Measurements from ENCODE around the gene LETM1. TPM values are rescaled to one million over a fixed set of nuclear protein-coding genes. Genes with fewer than 3 reads are reported as not detected.
A peak's percentile ranks its signal among the peaks of the same experiment; 100 is the strongest.

The LETM1 gene
- polyA plus RNA-seq, 1 donor, result 27.4 TPM

DNA sequence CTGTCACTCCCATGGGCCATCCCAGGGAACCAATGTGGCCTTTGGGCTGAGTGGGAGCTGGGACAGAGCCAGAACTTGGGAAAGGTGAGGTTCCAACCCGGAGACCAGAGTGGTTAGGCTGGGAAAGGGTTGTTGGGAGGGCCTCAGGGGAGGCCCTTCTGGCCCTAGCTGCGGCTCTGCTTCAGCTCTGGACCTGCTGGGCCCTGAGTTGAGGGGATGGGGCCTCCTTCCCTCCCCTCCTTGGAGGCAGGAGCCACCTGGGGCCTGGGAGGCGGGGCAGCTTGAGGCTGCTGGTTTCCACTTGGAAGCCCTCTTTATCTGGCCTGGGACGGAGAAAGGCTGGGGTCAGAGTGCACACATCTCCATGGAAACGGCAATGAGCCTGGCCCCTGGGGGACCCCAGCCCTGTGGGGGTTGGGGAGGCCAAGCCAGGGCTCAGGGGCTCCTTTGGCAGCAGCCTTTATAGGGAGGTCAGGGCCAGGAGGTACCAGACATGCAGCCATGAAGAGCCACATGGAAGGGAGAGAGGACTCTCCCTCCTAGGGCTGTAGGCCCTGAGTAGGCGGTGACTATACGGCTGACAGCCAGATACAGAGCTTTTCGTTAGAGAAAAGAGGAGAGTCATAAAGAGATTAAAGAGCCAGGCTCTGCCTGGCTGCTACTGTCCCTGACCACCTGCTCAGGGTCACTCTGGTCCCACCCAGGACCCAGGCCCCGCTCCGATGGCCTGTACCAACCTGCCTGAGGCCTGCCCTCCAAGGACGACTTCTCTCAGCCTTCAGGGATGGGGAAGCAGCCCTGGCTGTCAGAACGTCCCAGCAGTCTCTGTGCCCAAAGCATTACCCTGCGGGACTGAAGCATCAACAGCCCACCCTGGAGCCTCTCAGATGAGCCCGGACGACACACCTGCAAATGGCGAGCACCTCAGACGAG, 8.4 kb upstream of the LETM1 start:
- 0% methylated on average over 1 of the region's 17 CpGs for WGBS (ENCODE audit: insufficient coverage, low lambda C conversion rate)
- Histone ChIP-seq H3K9me3 (ENCODE audit: control insufficient read depth, low read depth, low read length) (no peaks in the 10 kb centered on the region), H3K4me1 (ENCODE audit: control insufficient read depth, insufficient read depth, low read length) (peaks cover 65% of the 10 kb centered on the region), H3K4me3 (ENCODE audit: low read length) (no peak overlapping the region), H3K36me3 (ENCODE audit: control insufficient read depth, insufficient read depth, low read length) (no peaks in the 10 kb centered on the region), H3K27ac (ENCODE audit: low read length) (peak overlapping the region; percentile 83), H3K27me3 (ENCODE audit: control insufficient read depth, insufficient read depth, low read length) (no peaks in the 10 kb centered on the region)
- peak in 1 of 2 donors; percentile 83 for DNase-seq

DNA sequence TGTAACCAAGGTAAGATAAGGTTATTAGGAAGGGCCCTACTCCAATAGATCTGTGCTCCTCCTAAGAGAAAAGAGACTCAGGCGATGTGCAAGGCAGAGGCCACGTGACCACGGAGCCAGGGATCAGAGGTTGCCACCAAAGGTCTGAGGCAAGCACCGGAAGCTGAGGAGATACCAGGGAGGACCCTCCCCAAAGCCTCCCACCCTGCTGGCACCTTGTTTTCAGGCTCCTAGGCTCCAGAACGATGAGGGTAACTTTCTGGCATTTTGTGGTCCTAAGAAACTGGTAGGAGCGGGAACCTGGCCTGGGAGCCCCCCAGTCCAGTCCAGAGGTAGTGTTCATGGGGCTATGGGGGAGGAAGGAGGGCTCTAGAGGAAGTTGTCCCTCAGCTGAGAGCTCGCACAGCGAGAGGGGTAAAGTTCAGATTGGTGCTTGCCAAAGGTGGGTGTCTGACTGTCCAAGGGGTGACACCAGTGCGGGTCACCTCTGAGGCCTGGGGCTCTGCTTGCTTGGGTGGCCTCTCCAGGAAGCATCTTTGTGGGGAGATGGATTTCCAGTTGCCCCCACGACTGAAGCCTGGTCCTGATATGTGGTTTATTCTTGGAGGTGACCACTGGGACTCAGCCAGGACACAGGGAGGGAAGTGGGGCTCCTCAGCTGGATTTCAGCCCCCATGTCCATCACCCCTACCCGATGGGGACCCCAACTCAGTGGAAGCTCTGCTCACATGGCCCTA, 7.5 kb upstream of the LETM1 start:
- H3K9me3 ChIP-seq (ENCODE audit: control insufficient read depth, low read depth, low read length), result no peaks in the 10 kb centered on the region
- peak in 1 of 2 donors; percentile 63 for DNase-seq
- H3K27ac ChIP-seq (ENCODE audit: low read length), result peak overlapping the region; percentile 83
- H3K36me3 ChIP-seq (ENCODE audit: control insufficient read depth, insufficient read depth, low read length), result no peaks in the 10 kb centered on the region
- no peaks in the 10 kb centered on the region for H3K27me3 ChIP-seq (ENCODE audit: control insufficient read depth, insufficient read depth, low read length)
- no peak overlapping the region for H3K4me3 ChIP-seq (ENCODE audit: low read length)
- H3K4me1 ChIP-seq (ENCODE audit: control insufficient read depth, insufficient read depth, low read length), result peaks cover 56% of the 10 kb centered on the region
- no CpG with 5 or more reads among the region's 11 CpGs for WGBS (ENCODE audit: insufficient coverage, low lambda C conversion rate)

DNA sequence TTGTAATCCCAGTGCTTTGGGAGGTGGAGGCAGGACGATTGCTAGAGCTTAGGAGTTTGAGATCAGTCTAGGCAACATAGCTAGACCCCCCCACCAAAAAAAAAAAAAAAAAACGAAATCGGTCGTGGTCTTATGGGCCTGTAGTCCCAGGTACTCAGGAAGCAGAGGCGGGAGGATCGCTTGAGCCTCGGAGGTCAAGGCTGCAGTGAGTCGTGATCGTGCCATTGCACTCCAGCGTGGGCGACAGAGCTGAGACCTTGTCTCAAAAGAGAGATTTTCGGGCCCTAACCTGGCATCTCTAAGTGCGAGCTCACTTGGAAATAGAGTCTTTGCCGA, 7.0 kb upstream of the LETM1 start:
- peaks cover 56% of the 10 kb centered on the region for H3K4me1 ChIP-seq (ENCODE audit: control insufficient read depth, insufficient read depth, low read length)
- no peaks in the 10 kb centered on the region for H3K36me3 ChIP-seq (ENCODE audit: control insufficient read depth, insufficient read depth, low read length)
- H3K27me3 ChIP-seq (ENCODE audit: control insufficient read depth, insufficient read depth, low read length), result no peaks in the 10 kb centered on the region
- H3K27ac ChIP-seq (ENCODE audit: low read length), result peak overlapping the region; percentile 83
- DNase-seq, result peak in 1 of 2 donors; percentile 15
- no peaks in the 10 kb centered on the region for H3K9me3 ChIP-seq (ENCODE audit: control insufficient read depth, low read depth, low read length)
- WGBS (ENCODE audit: insufficient coverage, low lambda C conversion rate), result no CpG with 5 or more reads among the region's 14 CpGs
- H3K4me3 ChIP-seq (ENCODE audit: low read length), result no peak overlapping the region

DNA sequence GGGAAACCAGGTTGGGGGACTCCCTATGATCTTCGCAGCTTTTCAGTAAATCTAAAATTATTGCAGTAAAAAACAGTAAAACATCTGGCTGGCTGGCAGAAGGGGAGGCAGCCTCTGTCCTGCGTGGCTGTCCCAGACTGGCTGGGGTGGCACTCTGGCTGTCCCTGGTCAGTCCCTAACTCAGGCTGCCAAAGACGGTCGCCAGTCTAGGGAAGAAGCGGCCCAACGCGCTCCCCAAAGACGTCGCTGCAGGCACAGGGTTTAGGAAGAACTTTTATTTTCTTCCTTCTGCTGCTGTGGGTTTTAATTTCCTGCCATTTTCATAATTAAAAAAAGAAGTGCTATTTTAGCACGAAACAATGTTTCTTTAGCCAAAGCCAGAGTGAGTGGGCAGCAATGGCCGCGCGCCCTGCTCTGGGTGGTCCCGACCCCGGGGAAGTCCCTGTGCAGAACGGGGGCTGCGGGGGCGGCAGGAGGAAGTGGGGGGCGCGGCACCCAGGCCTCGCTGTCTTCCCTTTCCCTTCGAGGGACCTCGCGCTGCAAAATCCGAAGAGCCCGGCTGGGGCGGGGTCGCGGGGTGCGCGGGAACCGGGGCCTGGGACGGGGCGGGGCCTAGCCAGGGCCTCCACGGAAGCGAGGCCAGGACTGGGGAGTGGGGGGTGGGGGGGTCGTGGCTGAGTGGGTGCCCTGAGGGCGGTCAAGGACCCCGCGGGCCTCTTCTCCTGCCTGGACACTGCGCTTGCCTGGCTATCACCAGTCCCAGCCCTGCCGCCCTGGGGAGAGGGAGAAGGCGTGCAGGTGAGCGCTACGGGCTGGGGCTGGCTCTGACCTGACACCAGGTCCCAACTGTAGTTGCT, 6.3 kb upstream of the LETM1 start:
- peak in 1 of 2 donors; percentile 17 for DNase-seq
- peak overlapping the region; percentile 21 for H3K4me3 ChIP-seq (ENCODE audit: low read length)
- H3K36me3 ChIP-seq (ENCODE audit: control insufficient read depth, insufficient read depth, low read length), result no peaks in the 10 kb centered on the region
- WGBS (ENCODE audit: insufficient coverage, low lambda C conversion rate), result no CpG with 5 or more reads among the region's 45 CpGs
- H3K4me1 ChIP-seq (ENCODE audit: control insufficient read depth, insufficient read depth, low read length), result peaks cover 54% of the 10 kb centered on the region
- H3K27ac ChIP-seq (ENCODE audit: low read length), result no peak overlapping the region
- H3K27me3 ChIP-seq (ENCODE audit: control insufficient read depth, insufficient read depth, low read length), result no peaks in the 10 kb centered on the region
- no peaks in the 10 kb centered on the region for H3K9me3 ChIP-seq (ENCODE audit: control insufficient read depth, low read depth, low read length)

DNA sequence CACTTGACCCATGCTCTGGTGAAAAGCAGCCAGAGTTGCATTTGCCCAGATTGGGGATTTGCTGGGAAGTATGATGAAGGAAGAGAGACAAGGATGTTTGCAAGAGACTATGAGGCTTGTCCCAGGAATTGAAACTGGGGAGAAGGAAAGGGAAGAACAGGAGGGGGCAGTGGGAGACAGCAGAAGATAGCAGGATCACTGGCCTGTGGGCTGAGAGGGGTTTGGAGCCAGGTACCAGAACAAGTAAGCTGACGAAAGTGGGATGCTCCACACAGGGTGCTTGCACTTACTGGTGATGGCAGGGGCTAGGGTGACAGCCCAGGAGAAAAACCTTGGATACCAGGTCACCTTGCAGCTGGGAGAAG, 3.4 kb upstream of the LETM1 start:
- WGBS (ENCODE audit: insufficient coverage, low lambda C conversion rate), result no CpG with 5 or more reads among the region's 1 CpG
- no peak overlapping the region for H3K4me3 ChIP-seq (ENCODE audit: low read length)
- no peaks in the 10 kb centered on the region for H3K27me3 ChIP-seq (ENCODE audit: control insufficient read depth, insufficient read depth, low read length)
- no peak overlapping the region for H3K27ac ChIP-seq (ENCODE audit: low read length)
- no peaks in the 10 kb centered on the region for H3K9me3 ChIP-seq (ENCODE audit: control insufficient read depth, low read depth, low read length)
- H3K4me1 ChIP-seq (ENCODE audit: control insufficient read depth, insufficient read depth, low read length), result peaks cover 33% of the 10 kb centered on the region
- no peak for DNase-seq
- H3K36me3 ChIP-seq (ENCODE audit: control insufficient read depth, insufficient read depth, low read length), result no peaks in the 10 kb centered on the region

DNA sequence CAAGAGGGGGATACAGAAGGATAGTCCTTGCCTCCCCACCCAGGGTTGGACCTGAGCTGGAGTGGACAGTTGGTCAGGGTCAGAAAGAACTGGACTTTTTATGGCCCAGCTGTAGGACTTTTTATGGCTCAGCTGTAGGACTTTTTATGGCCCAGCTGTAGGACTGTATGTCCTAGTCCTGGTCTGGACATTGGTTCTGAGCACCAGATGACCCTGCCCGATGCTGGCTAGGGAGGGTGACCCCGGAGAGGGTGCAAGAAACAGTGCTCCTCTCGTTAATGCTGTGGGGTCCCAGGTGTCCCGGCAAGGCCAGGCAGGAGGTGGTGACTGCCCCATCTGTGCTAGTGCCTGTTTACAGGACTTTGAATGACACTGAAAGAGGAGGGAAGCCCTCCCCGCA, 2.0 kb upstream of the LETM1 start:
- peak in 1 of 2 donors; percentile 48 for DNase-seq
- Histone ChIP-seq H3K4me1 (ENCODE audit: control insufficient read depth, insufficient read depth, low read length) (peaks cover 22% of the 10 kb centered on the region), H3K27ac (ENCODE audit: low read length) (peak overlapping the region; percentile 81), H3K4me3 (ENCODE audit: low read length) (no peak overlapping the region), H3K9me3 (ENCODE audit: control insufficient read depth, low read depth, low read length) (no peaks in the 10 kb centered on the region), H3K27me3 (ENCODE audit: control insufficient read depth, insufficient read depth, low read length) (no peaks in the 10 kb centered on the region), H3K36me3 (ENCODE audit: control insufficient read depth, insufficient read depth, low read length) (no peaks in the 10 kb centered on the region)
- WGBS (ENCODE audit: insufficient coverage, low lambda C conversion rate), result no CpG with 5 or more reads among the region's 5 CpGs

DNA sequence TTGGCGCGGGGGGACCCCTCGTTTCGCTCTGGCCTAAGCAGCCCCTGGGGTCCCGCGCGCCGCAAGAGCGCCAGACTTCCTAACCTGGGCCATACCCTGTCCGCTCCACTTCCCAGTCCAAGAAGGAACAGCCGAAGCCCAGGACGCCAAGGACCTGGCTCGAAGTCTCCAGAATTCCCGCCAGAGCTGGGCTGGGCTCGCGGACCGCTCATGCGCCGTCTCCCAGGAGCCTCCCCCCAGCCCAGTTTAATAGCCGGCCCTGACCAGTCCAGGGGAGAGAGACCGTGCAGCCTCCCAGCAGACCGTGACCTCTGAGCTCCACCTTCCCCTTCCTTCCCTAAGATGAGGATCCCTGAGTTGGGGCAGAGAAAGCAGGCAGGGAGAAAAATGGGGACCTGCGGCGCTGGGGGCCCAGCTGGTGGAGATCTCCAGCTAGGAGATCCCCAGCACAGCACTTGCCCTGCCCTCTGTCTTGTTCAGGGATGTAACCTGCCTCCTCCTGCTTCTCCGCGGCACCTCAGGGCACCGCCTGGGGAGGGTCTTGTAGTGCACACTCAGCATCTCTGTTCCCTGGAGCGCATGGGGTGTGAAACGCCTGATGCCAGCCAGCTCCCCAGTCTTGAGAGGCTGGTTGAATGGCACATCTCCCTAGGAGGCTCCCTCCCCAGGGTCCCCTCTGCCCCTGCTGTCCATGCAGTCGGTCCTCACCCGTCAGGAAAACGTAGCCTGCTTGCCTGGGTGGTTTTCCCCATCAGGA, 1.2 kb upstream of the LETM1 start:
- Histone ChIP-seq H3K4me3 (ENCODE audit: low read length) (peak overlapping the region; percentile 86), H3K4me1 (ENCODE audit: control insufficient read depth, insufficient read depth, low read length) (peaks cover 22% of the 10 kb centered on the region), H3K27ac (ENCODE audit: low read length) (peak overlapping the region; percentile 81), H3K36me3 (ENCODE audit: control insufficient read depth, insufficient read depth, low read length) (no peaks in the 10 kb centered on the region), H3K9me3 (ENCODE audit: control insufficient read depth, low read depth, low read length) (no peaks in the 10 kb centered on the region), H3K27me3 (ENCODE audit: control insufficient read depth, insufficient read depth, low read length) (no peaks in the 10 kb centered on the region)
- WGBS (ENCODE audit: insufficient coverage, low lambda C conversion rate), result no CpG with 5 or more reads among the region's 32 CpGs
- peak in 1 of 2 donors; percentile 47 for DNase-seq

DNA sequence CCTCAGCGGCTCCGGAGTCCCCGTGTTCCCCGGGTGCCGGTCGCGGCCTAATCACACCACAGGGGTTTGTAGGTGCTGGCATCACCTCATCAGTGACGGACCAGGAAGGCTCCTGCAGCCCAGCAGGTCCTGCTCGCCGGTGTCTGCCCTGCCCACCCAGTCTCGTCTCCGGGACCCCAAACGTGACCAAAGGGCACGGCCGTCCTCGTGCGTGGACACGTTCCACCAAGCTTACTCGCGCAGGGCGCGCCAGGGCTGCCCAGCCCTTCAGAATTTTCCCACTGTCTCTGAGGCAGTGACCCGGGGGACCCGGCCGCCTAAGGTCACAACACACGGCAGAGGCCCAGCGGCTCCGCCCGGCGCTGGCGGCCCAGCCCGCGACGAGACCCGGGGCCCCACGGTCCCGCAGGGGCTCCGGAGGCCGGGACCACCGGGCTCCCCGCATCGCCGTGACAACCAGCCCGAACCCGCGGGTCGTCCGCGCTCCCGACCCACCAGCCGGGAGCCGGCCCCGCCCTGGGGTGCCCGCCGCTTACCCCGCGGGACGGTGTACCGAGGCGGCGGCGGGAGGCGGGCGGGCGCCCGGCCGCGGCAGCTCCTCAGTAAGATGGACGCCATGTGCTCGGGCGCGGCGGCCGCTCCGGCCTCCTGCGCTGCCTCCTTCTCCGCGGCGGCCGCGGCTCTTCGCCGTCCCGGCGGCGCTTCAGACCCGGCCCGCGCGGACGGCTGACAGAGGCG, 454 bp downstream of the LETM1 start:
- no peaks in the 10 kb centered on the region for H3K27me3 ChIP-seq (ENCODE audit: control insufficient read depth, insufficient read depth, low read length)
- peaks cover 26% of the 10 kb centered on the region for H3K4me1 ChIP-seq (ENCODE audit: control insufficient read depth, insufficient read depth, low read length)
- no CpG with 5 or more reads among the region's 92 CpGs for WGBS (ENCODE audit: insufficient coverage, low lambda C conversion rate)
- H3K4me3 ChIP-seq (ENCODE audit: low read length), result peak overlapping the region; percentile 62
- H3K27ac ChIP-seq (ENCODE audit: low read length), result no peak overlapping the region
- H3K9me3 ChIP-seq (ENCODE audit: control insufficient read depth, low read depth, low read length), result no peaks in the 10 kb centered on the region
- peak in 1 of 2 donors; percentile 53 for DNase-seq
- no peaks in the 10 kb centered on the region for H3K36me3 ChIP-seq (ENCODE audit: control insufficient read depth, insufficient read depth, low read length)

DNA sequence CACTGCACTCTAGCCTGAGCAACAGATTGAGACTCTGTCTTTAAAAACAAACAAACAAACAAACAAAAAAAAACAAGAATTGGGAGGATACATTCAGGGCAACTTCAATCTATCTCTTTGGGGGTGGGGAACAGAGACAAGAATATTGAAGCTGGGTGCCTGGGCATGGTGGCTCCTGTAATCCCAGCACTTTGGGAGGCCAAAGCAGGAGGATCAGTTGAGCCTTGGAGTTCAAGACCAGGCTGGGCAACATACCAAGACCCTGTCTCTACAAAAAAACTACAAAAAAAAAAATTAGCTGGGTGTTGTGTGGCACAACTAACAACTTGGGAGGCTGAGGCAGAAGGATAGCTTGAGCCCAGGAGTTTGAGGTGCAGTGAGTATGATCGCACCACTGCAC, 1.2 kb downstream of the LETM1 start:
- Histone ChIP-seq H3K4me1 (ENCODE audit: control insufficient read depth, insufficient read depth, low read length) (peaks cover 26% of the 10 kb centered on the region), H3K4me3 (ENCODE audit: low read length) (peak overlapping the region; percentile 62), H3K9me3 (ENCODE audit: control insufficient read depth, low read depth, low read length) (no peaks in the 10 kb centered on the region), H3K27me3 (ENCODE audit: control insufficient read depth, insufficient read depth, low read length) (no peaks in the 10 kb centered on the region), H3K36me3 (ENCODE audit: control insufficient read depth, insufficient read depth, low read length) (no peaks in the 10 kb centered on the region), H3K27ac (ENCODE audit: low read length) (no peak overlapping the region)
- WGBS (ENCODE audit: insufficient coverage, low lambda C conversion rate), result no CpG with 5 or more reads among the region's 1 CpG
- no peak for DNase-seq

Measured in large intestine (tissue), 3 donors.